ENCODE measurements around the gene RPL19. TPM values are rescaled to one million over a fixed set of nuclear protein-coding genes. Genes with fewer than 3 reads are reported as not detected.
A peak's percentile ranks its signal among the peaks of the same experiment; 100 is the strongest.

RPL19 gene
- total RNA-seq, 2 donors from 2014 or later, result 1,084 to 1,135 TPM

GRCh38 chr17:39194089-39194984, 5.7 kb upstream of the RPL19 start:
- DNase-seq (ENCODE audit: low spot score), result peak; percentile 91
- intact Hi-C loops (cut with DNase I), result loop anchor here in 1 of 2 donors (10.0 kb wide), 1 partner anchor 420 kb away; no protein-coding TSS in a partner anchor

DNA sequence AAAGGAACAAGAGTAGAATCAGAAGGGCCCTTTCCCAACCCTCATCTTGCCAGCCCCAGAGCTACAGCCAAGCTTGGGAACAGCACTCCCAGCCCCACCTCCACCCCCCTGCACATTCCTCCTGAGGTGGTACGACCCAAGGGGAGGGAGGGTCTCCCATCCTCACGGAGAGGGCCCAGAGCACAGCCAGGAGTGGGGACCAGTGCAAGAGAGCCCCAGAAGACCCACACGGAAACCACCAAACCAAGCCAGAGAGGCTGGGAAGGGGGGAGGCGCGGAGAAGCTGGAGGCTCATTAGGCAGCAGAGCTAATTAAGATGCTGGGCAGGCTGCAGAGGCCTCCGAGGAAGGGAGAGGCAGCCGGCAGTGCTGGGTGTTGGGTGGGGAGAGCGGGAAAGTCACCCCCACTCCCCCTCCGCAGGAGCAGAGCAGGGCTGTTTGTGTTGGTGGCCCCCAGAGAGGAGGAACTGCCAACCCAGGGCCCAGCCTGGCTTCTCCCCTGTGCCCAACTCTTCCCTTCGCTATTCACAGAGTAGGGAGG, 5.0 kb upstream of the RPL19 start:
- DNase-seq (ENCODE audit: low spot score), result no peak
- intact Hi-C loops (cut with DNase I), result loop anchor here in 1 of 2 donors (10.0 kb wide), 1 partner anchor 420 kb away; no protein-coding TSS in a partner anchor

- DNase-seq (ENCODE audit: low spot score), result no peak
- intact Hi-C loops (cut with DNase I), result loop anchor here in 1 of 2 donors (10.0 kb wide), 1 partner anchor 421 kb away; no protein-coding TSS in a partner anchor
Observed at GRCh38 chr17:39195568-39196160, 4.4 kb upstream of the RPL19 start.

- DNase-seq (ENCODE audit: low spot score), result no peak
- intact Hi-C loops (cut with DNase I), result loop anchor here in 1 of 2 donors (10.0 kb wide), 1 partner anchor 422 kb away; no protein-coding TSS in a partner anchor
Observed at GRCh38 chr17:39196241-39196807, 3.8 kb upstream of the RPL19 start.

DNA sequence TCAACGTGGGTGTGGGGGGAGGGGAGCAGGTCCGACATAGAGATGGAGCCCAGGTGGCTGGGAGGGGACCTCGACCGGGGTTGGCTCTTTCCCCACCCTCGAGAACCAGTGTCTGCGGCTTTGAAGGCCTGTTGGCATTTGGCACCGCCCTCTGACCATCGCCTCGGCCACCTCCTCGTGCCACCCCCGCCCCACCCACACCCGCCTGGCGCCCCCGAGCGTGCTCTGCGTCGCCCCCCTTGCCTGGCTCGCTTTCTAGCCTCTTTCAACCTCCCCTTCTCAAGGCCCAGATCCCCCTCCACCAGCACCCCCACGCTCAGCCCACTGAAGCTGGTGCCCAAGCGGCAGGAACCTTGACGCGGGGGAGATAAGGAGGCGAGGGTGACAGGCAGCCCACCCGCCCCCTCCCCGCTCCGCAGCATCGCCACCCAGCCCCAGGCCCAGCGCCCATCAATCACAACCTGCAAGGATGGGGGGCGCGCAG, 3.2 kb upstream of the RPL19 start:
- no peak for DNase-seq (ENCODE audit: low spot score)
- intact Hi-C loops (cut with DNase I), result loop anchor here in 1 of 2 donors (10.0 kb wide), 1 partner anchor 422 kb away; no protein-coding TSS in a partner anchor

GRCh38 chr17:39197380-39198185, 2.5 kb upstream of the RPL19 start, which contains the start of gene CACNB1:
TSS of gene CACNB1 (minus strand) at chr17:39197669. CDS start at chr17:39197495, 174 bp downstream.
- DNase-seq (ENCODE audit: low spot score), result peak; percentile 90

GRCh38 chr17:39198186-39198566, 1.9 kb upstream of the RPL19 start:
- no peak for DNase-seq (ENCODE audit: low spot score)
- intact Hi-C loops (cut with DNase I), result loop anchor here in 1 of 2 donors (10.0 kb wide), 1 partner anchor 423 kb away; no protein-coding TSS in a partner anchor

More at GRCh38 chr17:39197380-39198185, 2.5 kb upstream of the RPL19 start, which contains the start of gene CACNB1:
- intact Hi-C loops (cut with DNase I), result loop anchor here in 1 of 2 donors (10.0 kb wide), 1 partner anchor 423 kb away; no protein-coding TSS in a partner anchor

GRCh38 chr17:39199820-39200069, 338 bp upstream of the RPL19 start:
- DNase-seq (ENCODE audit: low spot score), result peak; percentile 96
- intact Hi-C loops (cut with DNase I), result loop anchor here (5.0 to 10.0 kb wide), 2 partner anchors 43 to 425 kb away; no protein-coding TSS in a partner anchor

- intact Hi-C loops (cut with DNase I), result loop anchor here (5.0 kb wide), 1 partner anchor 41 kb away; no protein-coding TSS in a partner anchor
- no peak for DNase-seq (ENCODE audit: low spot score)
Observed at GRCh38 chr17:39200957-39201510, 951 bp downstream of the RPL19 start.

DNA sequence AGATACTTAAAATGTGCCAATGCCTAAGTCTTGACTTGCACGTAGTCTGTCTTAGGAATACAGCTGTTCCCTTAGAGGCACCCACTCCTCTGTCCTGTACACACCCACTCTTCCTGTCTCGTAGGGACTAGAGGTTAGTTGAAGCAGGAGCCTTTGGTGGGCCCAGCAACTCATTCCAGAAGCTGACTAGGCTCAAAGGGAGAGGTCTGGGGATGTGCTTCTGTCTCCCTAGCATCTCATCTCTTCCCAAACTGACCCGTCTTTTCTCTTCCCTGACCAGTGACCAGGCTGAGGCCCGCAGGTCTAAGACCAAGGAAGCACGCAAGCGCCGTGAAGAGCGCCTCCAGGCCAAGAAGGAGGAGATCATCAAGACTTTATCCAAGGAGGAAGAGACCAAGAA, 4.2 kb downstream of the RPL19 start:
- intact Hi-C loops (cut with DNase I), result loop anchor here (5.0 kb wide), 1 partner anchor 38 kb away; no protein-coding TSS in a partner anchor
- no peak for DNase-seq (ENCODE audit: low spot score)

DNA sequence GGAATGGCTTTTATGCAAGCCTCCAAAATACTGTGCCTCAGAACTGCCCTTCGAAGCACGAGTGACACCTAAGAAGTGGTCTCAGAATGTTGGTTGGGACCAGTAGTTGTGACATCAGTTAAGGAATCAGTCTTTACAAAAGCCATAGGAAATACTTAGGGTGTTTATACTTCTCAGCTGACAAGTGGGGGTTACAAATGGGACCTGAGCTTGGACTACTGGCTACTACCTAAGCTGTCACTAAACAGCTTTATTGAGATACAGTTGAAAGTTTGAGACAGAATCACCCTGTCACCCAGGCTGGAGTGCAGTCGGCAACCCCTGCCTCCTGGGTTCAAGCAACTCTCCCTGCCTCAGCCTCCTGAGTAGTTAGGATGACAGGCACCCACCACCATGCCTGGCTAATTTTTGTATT, 5.0 kb downstream of the RPL19 start:
- DNase-seq (ENCODE audit: low spot score), result no peak
- intact Hi-C loops (cut with DNase I), result no loop called here

GRCh38 chr17:39208136-39208535, 8.1 kb downstream of the RPL19 start:
- intact Hi-C loops (cut with DNase I), result no loop called here
- DNase-seq (ENCODE audit: low spot score), result no peak

DNA sequence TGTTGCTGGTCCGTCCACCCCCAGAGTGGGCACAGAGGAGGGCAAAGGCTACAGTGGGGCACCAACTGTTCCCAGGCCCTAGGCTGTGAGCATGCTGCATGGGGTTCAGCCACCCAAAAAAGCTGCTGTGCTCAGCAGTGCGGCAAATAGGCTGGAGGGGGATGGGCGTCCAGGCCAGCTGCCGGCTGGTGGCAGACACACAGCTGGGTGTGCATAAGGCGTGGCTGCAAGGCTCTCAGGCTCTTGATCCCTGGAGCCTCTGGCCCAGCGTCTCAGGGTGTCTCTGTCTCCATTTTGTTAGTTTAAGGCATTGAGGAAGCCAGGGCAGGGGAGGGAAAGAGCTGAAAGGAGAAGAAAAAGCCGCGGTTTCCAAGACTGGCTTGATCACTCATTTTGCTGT, 8.8 kb downstream of the RPL19 start:
- no peak for DNase-seq (ENCODE audit: low spot score)
- intact Hi-C loops (cut with DNase I), result no loop called here

- intact Hi-C loops (cut with DNase I), result no loop called here
- peak; percentile 94 for DNase-seq (ENCODE audit: low spot score)
Observed at GRCh38 chr17:39209317-39210092, 9.4 kb downstream of the RPL19 start.

DNA sequence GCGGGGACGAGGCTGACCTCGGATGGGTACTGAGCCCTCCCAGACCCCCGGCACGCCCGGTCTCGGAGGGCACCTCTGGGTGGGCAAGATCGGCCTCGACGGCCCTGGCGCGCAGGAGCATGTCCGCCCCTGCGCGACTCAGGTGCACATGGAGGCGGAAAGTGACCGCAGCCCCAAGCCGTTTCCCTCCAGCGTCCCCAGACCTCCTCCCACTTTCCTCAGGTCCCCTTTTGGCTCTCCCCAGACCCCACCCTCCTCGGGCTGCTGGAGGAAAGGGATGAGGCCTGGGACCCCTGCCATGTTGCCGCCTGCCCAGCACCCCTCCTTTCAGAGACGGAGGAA, 10.0 kb downstream of the RPL19 start:
- no peak for DNase-seq (ENCODE audit: low spot score)
- intact Hi-C loops (cut with DNase I), result no loop called here

DNA sequence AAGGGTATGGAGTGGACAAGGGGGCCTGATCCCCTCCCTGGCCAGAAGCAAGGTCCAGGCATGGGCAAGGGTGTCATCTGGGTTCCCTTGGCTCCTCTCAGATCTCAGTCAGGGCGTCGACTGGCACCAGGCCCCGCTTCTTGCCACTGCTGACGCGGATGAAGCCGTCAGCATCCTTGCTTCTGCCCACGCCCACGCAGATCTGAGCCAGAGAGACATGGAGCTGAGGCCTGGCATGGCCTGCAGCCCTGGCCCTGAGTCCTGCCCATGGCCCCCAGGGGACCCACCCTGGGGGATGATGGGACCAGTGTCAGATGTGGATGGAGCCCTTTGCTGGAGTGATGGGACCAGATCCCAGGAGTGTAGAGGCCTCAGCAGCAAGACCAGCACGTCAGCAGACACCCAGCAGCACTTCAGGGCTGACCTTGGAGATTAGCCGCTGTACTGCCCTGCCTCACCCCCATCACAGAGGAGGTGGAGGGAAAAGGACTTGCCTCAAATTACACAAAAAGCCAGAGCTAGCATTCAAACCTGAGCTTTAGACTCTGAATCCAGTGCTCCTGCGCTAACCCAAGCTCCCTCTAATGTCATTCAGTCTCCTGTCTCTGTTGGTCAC, 12.2 kb downstream of the RPL19 start:
- intact Hi-C loops (cut with DNase I), result no loop called here
- DNase-seq (ENCODE audit: low spot score), result no peak

- intact Hi-C loops (cut with DNase I), result no loop called here
- DNase-seq (ENCODE audit: low spot score), result no peak
Observed at GRCh38 chr17:39212841-39213480, 12.9 kb downstream of the RPL19 start.
